HEK293 (cell line): ENCODE results near the gene FADS2.

Source experiments
- CTCF ChIA-PET: fragments of 350-600 bp; formaldehyde crosslinking; extraction: SDS; loops from one replicate; lab custom pipeline; 2021; ENCODE audit warnings: antibody characterized with exemption; lab: Yijun Ruan, JAX
- POLR2A ChIA-PET: fragments of 300-600 bp; formaldehyde crosslinking; extraction: SDS; loops from one replicate; lab custom pipeline; 2020; ENCODE audit warnings: antibody characterized with exemption, inconsistent platforms; lab: Yijun Ruan, JAX
- H3K27ac ChIP-seq: fragments of 200-500 bp; sonication (Bioruptor generic); 2 replicates; pipeline ENCODE4 v1.5.1; 2014; ENCODE audit warnings: low read depth, low read length, control low read depth, inconsistent platforms; ENCODE audit errors: extremely low read depth
- H3K36me3 ChIP-seq, 2 experiments: fragments of 200-500 bp in 1 of 2; sonication (Bioruptor generic) in 1 of 2; 1 replicate in 1 of 2; 2 replicates in 1 of 2; pipeline ENCODE4 v1.5.1; 2014 to 2017; ENCODE audit warnings: inconsistent platforms in 2 of 2, low read length in 2 of 2; ENCODE audit not compliant: control insufficient read depth in 2 of 2, insufficient read depth in 1 of 2
- H3K4me1 ChIP-seq: fragments of 200-500 bp; sonication (Bioruptor generic); 2 replicates; pipeline ENCODE4 v1.5.1; 2014; ENCODE audit warnings: mild to moderate bottlenecking, low read length, inconsistent platforms; ENCODE audit not compliant: control insufficient read depth, insufficient read depth
- H3K4me3 ChIP-seq: 2 replicates; pipeline ENCODE4 v1.5.1; 2011; ENCODE audit warnings: low read depth, mild to moderate bottlenecking, control low read depth, low read length, moderate library complexity
- H3K9me3 ChIP-seq: fragments of 200-500 bp; sonication (Bioruptor generic); 2 replicates; pipeline ENCODE4 v1.5.1; 2014; ENCODE audit warnings: low read depth, low read length, inconsistent platforms; ENCODE audit not compliant: control insufficient read depth, insufficient read depth
- ATF2 ChIP-seq: fragments of 450-650 bp; formaldehyde crosslinking; IDR thresholded peaks from 2 replicates; pipeline ENCODE4 v1.5.1; 2016; ENCODE audit warnings: missing biosample characterization, missing genetic modification characterization, low read depth
- BCL11B ChIP-seq: fragments of 450-650 bp; formaldehyde crosslinking; IDR thresholded peaks from 2 replicates; pipeline ENCODE4 v1.5.1; 2016; ENCODE audit warnings: low read depth, missing biosample characterization, missing genetic modification characterization
- FEZF1 ChIP-seq: fragments of 450-650 bp; formaldehyde crosslinking; IDR thresholded peaks from 2 replicates; pipeline ENCODE4 v1.5.1; 2016; ENCODE audit warnings: missing biosample characterization, missing genetic modification characterization
- GLI2 ChIP-seq: fragments of 450-650 bp; formaldehyde crosslinking; IDR thresholded peaks from 2 replicates; pipeline ENCODE4; 2017; ENCODE audit warnings: missing biosample characterization, missing genetic modification characterization, low read depth, borderline replicate concordance
- PRDM1 ChIP-seq: fragments of 450-650 bp; formaldehyde crosslinking; IDR thresholded peaks from 2 replicates; pipeline ENCODE4; 2016; ENCODE audit warnings: missing biosample characterization, missing genetic modification characterization
- SCRT1 ChIP-seq: fragments of 450-650 bp; formaldehyde crosslinking; IDR thresholded peaks from 2 replicates; pipeline ENCODE4 v1.5.1; 2016; ENCODE audit warnings: missing biosample characterization, missing genetic modification characterization, borderline replicate concordance
- SCRT2 ChIP-seq: fragments of 450-650 bp; formaldehyde crosslinking; IDR thresholded peaks from 2 replicates; pipeline ENCODE4 v1.5.1; 2016; ENCODE audit warnings: missing biosample characterization, missing genetic modification characterization
- SP2 ChIP-seq: fragments of 450-650 bp; formaldehyde crosslinking; IDR thresholded peaks from 2 replicates; pipeline ENCODE4 v1.5.1; 2016; ENCODE audit warnings: missing biosample characterization, missing genetic modification characterization
- YY2 ChIP-seq: fragments of 450-650 bp; formaldehyde crosslinking; IDR thresholded peaks from 2 replicates; pipeline ENCODE4 v1.5.1; 2016; ENCODE audit warnings: missing biosample characterization, missing genetic modification characterization
- ZBTB11 ChIP-seq: fragments of 450-650 bp; formaldehyde crosslinking; conservative IDR thresholded peaks from 2 replicates; pipeline ENCODE4 v1.5.1; 2016; ENCODE audit warnings: low read depth, missing biosample characterization, missing genetic modification characterization
- ZBTB20 ChIP-seq: fragments of 450-650 bp; formaldehyde crosslinking; IDR thresholded peaks from 2 replicates; pipeline ENCODE4 v1.5.1; 2016; ENCODE audit warnings: missing biosample characterization, missing genetic modification characterization
- ZBTB21 ChIP-seq: fragments of 450-650 bp; formaldehyde crosslinking; IDR thresholded peaks from 2 replicates; pipeline ENCODE4 v1.5.1; 2017; ENCODE audit warnings: missing biosample characterization, missing genetic modification characterization
- ZEB2 ChIP-seq: fragments of 450-650 bp; formaldehyde crosslinking; IDR thresholded peaks from 2 replicates; pipeline ENCODE4 v1.5.1; 2016; ENCODE audit warnings: missing biosample characterization, missing genetic modification characterization
- ZFP37 ChIP-seq: fragments of 450-650 bp; formaldehyde crosslinking; IDR thresholded peaks from 2 replicates; pipeline ENCODE4 v1.5.1; 2016; ENCODE audit warnings: missing biosample characterization, missing genetic modification characterization
- ZNF155 ChIP-seq: fragments of 450-650 bp; formaldehyde crosslinking; IDR thresholded peaks from 2 replicates; pipeline ENCODE4 v1.5.1; 2016; ENCODE audit warnings: missing biosample characterization, missing genetic modification characterization
- ZNF211 ChIP-seq: fragments of 450-650 bp; formaldehyde crosslinking; IDR thresholded peaks from 2 replicates; pipeline ENCODE4 v1.5.1; 2016; ENCODE audit warnings: low read depth, missing biosample characterization, missing genetic modification characterization
- ZNF26 ChIP-seq: fragments of 450-650 bp; formaldehyde crosslinking; IDR thresholded peaks from 2 replicates; pipeline ENCODE4 v1.5.1; 2016; ENCODE audit warnings: missing biosample characterization, missing genetic modification characterization
- ZNF335 ChIP-seq: fragments of 450-650 bp; formaldehyde crosslinking; conservative IDR thresholded peaks from 2 replicates; pipeline ENCODE4 v1.5.1; 2016; ENCODE audit warnings: missing biosample characterization, missing genetic modification characterization
- ZNF433 ChIP-seq: fragments of 450-650 bp; formaldehyde crosslinking; IDR thresholded peaks from 2 replicates; pipeline ENCODE4 v1.5.1; 2016; ENCODE audit warnings: missing biosample characterization, missing genetic modification characterization, low read depth
- ZNF48 ChIP-seq: fragments of 450-650 bp; formaldehyde crosslinking; IDR thresholded peaks from 2 replicates; pipeline ENCODE4 v1.5.1; 2016; ENCODE audit warnings: missing biosample characterization, missing genetic modification characterization
- ZNF513 ChIP-seq: fragments of 450-650 bp; IDR thresholded peaks from 2 replicates; pipeline ENCODE4 v1.5.1; 2018; ENCODE audit warnings: missing biosample characterization, missing genetic modification characterization
- ZNF610 ChIP-seq: fragments of 450-650 bp; formaldehyde crosslinking; IDR thresholded peaks from 2 replicates; pipeline ENCODE4 v1.5.1; 2016; ENCODE audit warnings: missing biosample characterization, missing genetic modification characterization, borderline replicate concordance
- ZNF664 ChIP-seq: fragments of 450-650 bp; formaldehyde crosslinking; IDR thresholded peaks from 2 replicates; pipeline ENCODE4 v1.5.1; 2016; ENCODE audit warnings: missing biosample characterization, missing genetic modification characterization
- ZNF785 ChIP-seq: fragments of 450-650 bp; formaldehyde crosslinking; IDR thresholded peaks from 2 replicates; pipeline ENCODE4 v1.5.1; 2016; ENCODE audit warnings: missing biosample characterization, missing genetic modification characterization

FADS2 gene

GRCh38 chr11:61837411-61838005 lies 9.4 kb downstream of the FADS2 start:
- POLR2A ChIA-PET = interaction anchor here (0.6 kb wide), 1 partner anchor 115 kb away, joined by 3 read pairs; no protein-coding TSS in a partner anchor
- Histone ChIP-seq H3K27ac (no peak overlapping the region), H3K9me3 (no peaks in the 10 kb centered on the region), H3K36me3 (peaks cover 5 to 19% of the 10 kb centered on the region in 2 experiments; a peak in 2 of 3 replicates), H3K4me3 (no peak overlapping the region), H3K4me1 (no peaks in the 10 kb centered on the region)
- TF ChIP-seq ZNF26 = no peak
- TF ChIP-seq SCRT1 = no peak
- TF ChIP-seq ZNF155 (tag by site-specific recombination) = no peak
- TF ChIP-seq ZNF211 = no peak
- TF ChIP-seq YY2 (tag by site-specific recombination) = no peak
- no peak for TF ChIP-seq ATF2 (tag by site-specific recombination)
- no peak for TF ChIP-seq ZBTB21
- TF ChIP-seq GLI2 (tag by site-specific recombination) = no peak
- no peak for TF ChIP-seq ZNF664 (tag by site-specific recombination)
- no peak for TF ChIP-seq SCRT2
- no peak for TF ChIP-seq BCL11B
- no peak for TF ChIP-seq ZBTB11 (tag by site-specific recombination)
- CTCF ChIA-PET = interaction anchor here (0.6 kb wide), 1 partner anchor 9 kb away, joined by 3 read pairs; the partner anchor contains the start of gene FADS2

- CTCF ChIA-PET = no interaction called here
- Histone ChIP-seq H3K27ac (no peak overlapping the region), H3K4me3 (no peak overlapping the region)
These were observed 10.4 kb downstream of the FADS2 start for GRCh38 chr11:61838501-61838900.

GRCh38 chr11:61838921-61839320 lies 10.8 kb downstream of the FADS2 start:
- H3K27ac ChIP-seq = no peak overlapping the region
- H3K4me3 ChIP-seq = no peak overlapping the region
- ChIA-PET CTCF (no interaction called here), POLR2A (interaction anchor here (0.7 kb wide), 1 partner anchor 10 kb away, joined by 3 read pairs; no protein-coding TSS in a partner anchor)
- H3K9me3 ChIP-seq = no peaks in the 10 kb centered on the region
- no peaks in the 10 kb centered on the region for H3K4me1 ChIP-seq
- peaks cover 8 to 21% of the 10 kb centered on the region in 2 experiments; a peak in 2 of 3 replicates for H3K36me3 ChIP-seq
- TF ChIP-seq FEZF1 (tag by site-specific recombination) = no peak
- TF ChIP-seq ZEB2 (tag by site-specific recombination) = no peak
- TF ChIP-seq ZNF513 (tag by site-specific recombination) = no peak
- no peak for TF ChIP-seq ZNF335
- TF ChIP-seq ZFP37 (tag by site-specific recombination) = no peak
- no peak for TF ChIP-seq ZNF785 (tag by site-specific recombination)
- TF ChIP-seq ZBTB20 (tag by site-specific recombination) = no peak
- no peak for TF ChIP-seq SP2
- no peak for TF ChIP-seq ZNF610 (tag by site-specific recombination)
- no peak for TF ChIP-seq ZNF48 (tag by site-specific recombination)
- no peak for TF ChIP-seq ZNF433 (tag by site-specific recombination)

More at GRCh38 chr11:61838501-61838900, 10.4 kb downstream of the FADS2 start:
- no peaks in the 10 kb centered on the region for H3K9me3 ChIP-seq
- POLR2A ChIA-PET = interaction anchor here (0.7 kb wide), 1 partner anchor 9 kb away, joined by 3 read pairs; no protein-coding TSS in a partner anchor
- no peaks in the 10 kb centered on the region for H3K4me1 ChIP-seq
- H3K36me3 ChIP-seq = peaks cover 8 to 21% of the 10 kb centered on the region in 2 experiments; a peak in 2 of 3 replicates
- TF ChIP-seq PRDM1 = no peak
